ENCODE measurements around the gene DCHS1.

The DCHS1 gene

GRCh38 chr11:6640036-6640984 lies 15.3 kb downstream of the DCHS1 start:
- peaks cover 13% of the 10 kb centered on the region for H3K4me1 ChIP-seq (ENCODE audit: insufficient read depth, low read length, poor library complexity, severe bottlenecking)
- no peak for TF ChIP-seq EZH2phosphoT487 (IDR thresholded peaks at IDR 0.05; ENCODE audit: borderline replicate concordance)
- no peak for TF ChIP-seq CTCF (conservative IDR thresholded peaks at IDR 0.05; ENCODE audit: low read length)

DNA sequence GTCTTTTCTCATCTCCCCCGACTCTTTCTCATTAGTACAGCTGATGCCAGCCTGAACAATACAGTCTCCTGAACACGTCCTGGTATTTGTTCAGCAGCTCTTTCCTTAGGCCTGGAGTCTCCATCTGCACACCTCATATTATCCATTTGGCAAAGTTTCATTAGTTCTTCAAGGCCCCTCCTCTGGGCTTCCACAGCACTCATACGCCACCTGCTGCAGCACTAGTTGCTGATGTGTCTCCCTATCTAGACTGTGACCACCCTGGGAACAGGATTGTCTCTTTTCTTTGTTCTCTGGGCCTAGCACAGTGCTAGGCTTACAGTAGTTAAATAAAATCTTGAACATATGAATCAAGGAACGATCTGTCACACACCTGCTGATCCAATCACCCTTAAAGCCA lies 17.2 kb downstream of the DCHS1 start:
- H3K9me2 ChIP-seq (replicated peaks; ENCODE audit: low read depth, low read length), result no peaks in the 10 kb centered on the region
- no peaks in the 10 kb centered on the region for H3F3A ChIP-seq (ENCODE audit: low read depth)
- H3K4me2 ChIP-seq (ENCODE audit: low read depth, low read length, poor library complexity, severe bottlenecking), result no peak overlapping the region
- no peak overlapping the region for H2AFZ ChIP-seq (ENCODE audit: low read length)
- no peaks in the 10 kb centered on the region for H3K27me3 ChIP-seq (ENCODE audit: insufficient read depth, low read length, poor library complexity, severe bottlenecking)
- H3K4me3 ChIP-seq (ENCODE audit: low read length, poor library complexity, severe bottlenecking), result no peak overlapping the region
- no peaks in the 10 kb centered on the region for H4K20me1 ChIP-seq (ENCODE audit: insufficient read depth, low read length, poor library complexity, severe bottlenecking)
- H3K79me2 ChIP-seq (ENCODE audit: insufficient read depth, low read length), result no peaks in the 10 kb centered on the region
- no peak overlapping the region for H3K9ac ChIP-seq (ENCODE audit: low read depth, low read length, poor library complexity, severe bottlenecking)
- no peaks in the 10 kb centered on the region for H3K36me3 ChIP-seq (ENCODE audit: insufficient read depth, low read length)
- TF ChIP-seq EZH2phosphoT487 (IDR thresholded peaks at IDR 0.05; ENCODE audit: borderline replicate concordance) (no peak), CTCF (conservative IDR thresholded peaks at IDR 0.05; ENCODE audit: low read length) (peak; percentile 22; the same call in 1 of the 2 replicates)
- H3K9me3 ChIP-seq (ENCODE audit: insufficient read depth, low read depth, low read length), result no peaks in the 10 kb centered on the region
- peaks cover 16% of the 10 kb centered on the region for H3K4me1 ChIP-seq (ENCODE audit: insufficient read depth, low read length, poor library complexity, severe bottlenecking)

More at GRCh38 chr11:6640036-6640984, 15.3 kb downstream of the DCHS1 start:
- Histone ChIP-seq H3K9me3 (ENCODE audit: insufficient read depth, low read depth, low read length) (no peaks in the 10 kb centered on the region), H3K9me2 (replicated peaks; ENCODE audit: low read depth, low read length) (no peaks in the 10 kb centered on the region), H3K9ac (ENCODE audit: low read depth, low read length, poor library complexity, severe bottlenecking) (no peak overlapping the region), H3K27me3 (ENCODE audit: insufficient read depth, low read length, poor library complexity, severe bottlenecking) (no peaks in the 10 kb centered on the region), H3K4me3 (ENCODE audit: low read length, poor library complexity, severe bottlenecking) (no peak overlapping the region), H4K20me1 (ENCODE audit: insufficient read depth, low read length, poor library complexity, severe bottlenecking) (no peaks in the 10 kb centered on the region), H3K79me2 (ENCODE audit: insufficient read depth, low read length) (no peaks in the 10 kb centered on the region), H3F3A (ENCODE audit: low read depth) (no peaks in the 10 kb centered on the region), H3K4me2 (ENCODE audit: low read depth, low read length, poor library complexity, severe bottlenecking) (no peak overlapping the region), H3K36me3 (ENCODE audit: insufficient read depth, low read length) (no peaks in the 10 kb centered on the region), H2AFZ (ENCODE audit: low read length) (no peak overlapping the region)

DNA sequence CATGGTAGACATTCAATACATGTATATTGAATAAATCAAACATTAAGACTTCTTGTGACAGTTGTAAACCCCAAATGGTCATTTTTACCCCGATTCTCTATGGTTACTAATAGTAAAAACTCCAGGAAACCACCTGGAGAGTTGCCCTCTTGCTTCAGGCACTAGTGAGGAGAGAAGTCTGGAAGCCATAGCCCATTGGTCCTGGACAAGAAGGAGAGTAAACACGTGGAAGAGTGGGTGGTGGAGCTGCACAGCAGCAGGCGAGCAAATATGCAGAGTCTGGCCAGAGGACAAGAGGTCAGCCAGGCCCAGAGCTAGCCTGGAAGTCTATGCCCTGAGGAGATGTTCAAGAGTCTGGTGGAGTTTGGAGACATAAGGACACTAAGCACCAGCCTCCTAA lies 17.7 kb downstream of the DCHS1 start:
- Histone ChIP-seq H3F3A (ENCODE audit: low read depth) (no peaks in the 10 kb centered on the region), H2AFZ (ENCODE audit: low read length) (no peak overlapping the region), H3K9ac (ENCODE audit: low read depth, low read length, poor library complexity, severe bottlenecking) (no peak overlapping the region), H3K79me2 (ENCODE audit: insufficient read depth, low read length) (no peaks in the 10 kb centered on the region), H3K4me3 (ENCODE audit: low read length, poor library complexity, severe bottlenecking) (no peak overlapping the region), H3K27me3 (ENCODE audit: insufficient read depth, low read length, poor library complexity, severe bottlenecking) (no peaks in the 10 kb centered on the region), H3K9me2 (replicated peaks; ENCODE audit: low read depth, low read length) (no peaks in the 10 kb centered on the region), H4K20me1 (ENCODE audit: insufficient read depth, low read length, poor library complexity, severe bottlenecking) (no peaks in the 10 kb centered on the region), H3K9me3 (ENCODE audit: insufficient read depth, low read depth, low read length) (no peaks in the 10 kb centered on the region), H3K4me1 (ENCODE audit: insufficient read depth, low read length, poor library complexity, severe bottlenecking) (peaks cover 16% of the 10 kb centered on the region), H3K4me2 (ENCODE audit: low read depth, low read length, poor library complexity, severe bottlenecking) (no peak overlapping the region), H3K36me3 (ENCODE audit: insufficient read depth, low read length) (no peaks in the 10 kb centered on the region)
- TF ChIP-seq CTCF (conservative IDR thresholded peaks at IDR 0.05; ENCODE audit: low read length), result no peak
- no peak for TF ChIP-seq EZH2phosphoT487 (IDR thresholded peaks at IDR 0.05; ENCODE audit: borderline replicate concordance)
